Measurements from ENCODE around the gene ZNF207. TPM values are rescaled to one million over a fixed set of nuclear protein-coding genes. Genes with fewer than 3 reads are reported as not detected.
"Not testable (repeated sequence)": the region's sequence is repeated elsewhere in the genome, so short reads cannot be mapped to it uniquely, and the experiment has no call there.

ZNF207 gene
- polyA plus RNA-seq (ENCODE audit: insufficient read length in 4 of 4): 100 to 1,000 TPM; 187 to 270 (median 232) TPM

- DNase-seq (ENCODE audit: low read depth in 4 of 4, low spot score in 3 of 4): peak; percentile 93 to 96 (median 94)
Measured at GRCh38 chr17:32349854-32350665, at the start of gene ZNF207. ZNF207 (plus strand) TSS chr17:32350157; CDS start chr17:32350286, 129 bp downstream.

GRCh38 chr17:32302037-32302436, 47.9 kb upstream of the ZNF207 start:
- DNase-seq (ENCODE audit: low read depth in 4 of 4, low spot score in 3 of 4): no peak

GRCh38 chr17:32302860-32303649, 46.9 kb upstream of the ZNF207 start:
- no peak for DNase-seq (ENCODE audit: low read depth in 4 of 4, low spot score in 3 of 4)

- no peak for DNase-seq (ENCODE audit: low read depth in 4 of 4, low spot score in 3 of 4)
Measured at GRCh38 chr17:32303781-32304288, 46.1 kb upstream of the ZNF207 start.

- DNase-seq (ENCODE audit: low read depth in 4 of 4, low spot score in 3 of 4): no peak
Measured at GRCh38 chr17:32305049-32305448, 44.9 kb upstream of the ZNF207 start.

- DNase-seq (ENCODE audit: low read depth in 4 of 4, low spot score in 3 of 4): no peak
Measured at GRCh38 chr17:32307658-32308057, 42.3 kb upstream of the ZNF207 start.

- DNase-seq (ENCODE audit: low read depth in 4 of 4, low spot score in 3 of 4): no peak
Measured at GRCh38 chr17:32311028-32311536, 38.9 kb upstream of the ZNF207 start.

- DNase-seq (ENCODE audit: low read depth in 4 of 4, low spot score in 3 of 4): no peak
Measured at GRCh38 chr17:32314636-32315035, 35.3 kb upstream of the ZNF207 start.

GRCh38 chr17:32315171-32315570, 34.8 kb upstream of the ZNF207 start:
- DNase-seq (ENCODE audit: low read depth in 4 of 4, low spot score in 3 of 4): no peak

- DNase-seq (ENCODE audit: low read depth in 4 of 4, low spot score in 3 of 4): not testable (repeated sequence)
Measured at GRCh38 chr17:32316653-32317052, 33.3 kb upstream of the ZNF207 start.

GRCh38 chr17:32317353-32317752, 32.6 kb upstream of the ZNF207 start:
- DNase-seq (ENCODE audit: low read depth in 4 of 4, low spot score in 3 of 4): no peak

GRCh38 chr17:32318071-32318470, 31.9 kb upstream of the ZNF207 start:
- no peak for DNase-seq (ENCODE audit: low read depth in 4 of 4, low spot score in 3 of 4)

GRCh38 chr17:32319548-32319905, 30.4 kb upstream of the ZNF207 start:
- DNase-seq (ENCODE audit: low read depth in 4 of 4, low spot score in 3 of 4): no peak

GRCh38 chr17:32320080-32320479, 29.9 kb upstream of the ZNF207 start:
- DNase-seq (ENCODE audit: low read depth in 4 of 4, low spot score in 3 of 4): not testable (repeated sequence)

- DNase-seq (ENCODE audit: low read depth in 4 of 4, low spot score in 3 of 4): no peak
Measured at GRCh38 chr17:32320847-32321246, 29.1 kb upstream of the ZNF207 start.

GRCh38 chr17:32323046-32323445, 26.9 kb upstream of the ZNF207 start:
- DNase-seq (ENCODE audit: low read depth in 4 of 4, low spot score in 3 of 4): no peak

GRCh38 chr17:32323811-32324491, 26.0 kb upstream of the ZNF207 start:
- DNase-seq (ENCODE audit: low read depth in 4 of 4, low spot score in 3 of 4): no peak

GRCh38 chr17:32327911-32328310, 22.0 kb upstream of the ZNF207 start:
- no peak for DNase-seq (ENCODE audit: low read depth in 4 of 4, low spot score in 3 of 4)

- DNase-seq (ENCODE audit: low read depth in 4 of 4, low spot score in 3 of 4): no peak
Measured at GRCh38 chr17:32330147-32330546, 19.8 kb upstream of the ZNF207 start.

GRCh38 chr17:32331243-32332040, 18.5 kb upstream of the ZNF207 start:
- DNase-seq (ENCODE audit: low read depth in 4 of 4, low spot score in 3 of 4): no peak
